Common myeloid progenitor, CD34-positive (primary cell): ENCODE data around the gene NHERF2.

Experiments used
- CTCF ChIA-PET: fragments of 350-600 bp; sonication (Branson Sonifier 250); formaldehyde crosslinking; loops from one replicate; lab custom pipeline; 2021; ENCODE audit warnings: antibody characterized with exemption; lab: Charles Lee
- POLR2A ChIA-PET: fragments of 350-600 bp; sonication (Branson Sonifier 250); formaldehyde crosslinking; loops from one replicate; lab custom pipeline; 2021; ENCODE audit warnings: antibody characterized with exemption; lab: Charles Lee
- DNase-seq, 3 donors: peaks; one replicate each; pipeline versions ENCODE4 v3.0.0 to v3.0.0-alpha.2; 2013
- H3K27ac ChIP-seq, 2 experiments: 1 replicate in 1 of 2; 2 replicates in 1 of 2; pipeline ENCODE4 v1.7.0; 2013; ENCODE audit warnings: inconsistent platforms in 2 of 2, low read length in 2 of 2, mild to moderate bottlenecking in 2 of 2, low read depth in 1 of 2, moderate library complexity in 1 of 2; ENCODE audit not compliant: severe bottlenecking in 2 of 2, insufficient read depth in 1 of 2, poor library complexity in 1 of 2
- H3K27me3 ChIP-seq, 5 experiments: replicated peaks in 2 of 5; 1 replicate in 3 of 5; 2 replicates in 2 of 5; pipeline versions ENCODE4 v1.6.1 to v1.7.0; 2013; ENCODE audit warnings: low read length in 4 of 5, mild to moderate bottlenecking in 2 of 5, moderate library complexity in 2 of 5, inconsistent platforms in 1 of 5; ENCODE audit not compliant: insufficient read depth in 5 of 5, control insufficient read depth in 4 of 5
- H3K36me3 ChIP-seq, 4 experiments: 1 replicate in 2 of 4; 2 replicates in 2 of 4; pipeline versions ENCODE4 v1.6.1 to v1.7.0; 2013; ENCODE audit warnings: low read length in 3 of 4, control low read depth in 1 of 4, mild to moderate bottlenecking in 1 of 4; ENCODE audit not compliant: control insufficient read depth in 4 of 4, insufficient read depth in 4 of 4
- H3K4me1 ChIP-seq, 4 experiments: 1 replicate in 3 of 4; 2 replicates in 1 of 4; pipeline versions ENCODE4 v1.6.1 to v1.7.1; 2013; ENCODE audit warnings: low read length in 3 of 4, mild to moderate bottlenecking in 3 of 4, control low read depth in 1 of 4, inconsistent platforms in 1 of 4, moderate library complexity in 1 of 4; ENCODE audit not compliant: control insufficient read depth in 4 of 4, insufficient read depth in 4 of 4; ENCODE audit errors: control extremely low read depth in 1 of 4
- H3K4me3 ChIP-seq, 7 experiments: 1 replicate in 4 of 7; 2 replicates in 3 of 7; pipeline versions ENCODE4 v1.5.1 to v1.7.0; 2013; ENCODE audit warnings: mild to moderate bottlenecking in 7 of 7, low read length in 6 of 7, moderate library complexity in 6 of 7, inconsistent platforms in 2 of 7, low read depth in 2 of 7, control low read depth in 1 of 7; ENCODE audit not compliant: insufficient read depth in 4 of 7, control insufficient read depth in 1 of 7; ENCODE audit errors: extremely low read depth in 1 of 7
- H3K9me3 ChIP-seq, 5 experiments: 1 replicate in 4 of 5; 2 replicates in 1 of 5; pipeline versions ENCODE4 v1.6.1 to v1.7.1; 2013; ENCODE audit warnings: low read length in 4 of 5, mild to moderate bottlenecking in 2 of 5, inconsistent platforms in 1 of 5, low read depth in 1 of 5, moderate library complexity in 1 of 5; ENCODE audit not compliant: control insufficient read depth in 4 of 5, insufficient read depth in 2 of 5; ENCODE audit errors: control extremely low read depth in 1 of 5
- whole genome bisulfite sequencing: methylation state at CpG from one replicate; pipeline ENCODE4 v1.1.5; 2013; ENCODE audit not compliant: insufficient coverage; 5-methylcytosine and 5-hydroxymethylcytosine counted together

The NHERF2 gene

GRCh38 chr16:2079311-2079800 is 52.7 kb downstream of the NHERF2 start:
- H3K4me1 ChIP-seq, result no peaks in the 10 kb centered on the region
- WGBS, result 96% methylated on average over 30 of the region's 30 CpGs
- no peaks in the 10 kb centered on the region for H3K9me3 ChIP-seq
- CTCF ChIA-PET, result interaction anchor here (0.5 to 2.1 kb wide), 3 partner anchors 23 to 73 kb away, joined by 3 to 5 read pairs (median 4); no protein-coding TSS in a partner anchor
- peaks cover 7 to 81% (median 55%) of the 10 kb centered on the region in 4 experiments for H3K36me3 ChIP-seq
- H3K27me3 ChIP-seq, result no peaks in the 10 kb centered on the region
- no peak overlapping the region for H3K27ac ChIP-seq
- POLR2A ChIA-PET, result no interaction called here
- H3K4me3 ChIP-seq, result no peak overlapping the region
- no peak for DNase-seq

GRCh38 chr16:2079991-2080390 is 53.3 kb downstream of the NHERF2 start:
- no peaks in the 10 kb centered on the region for H3K27me3 ChIP-seq
- no peaks in the 10 kb centered on the region for H3K4me1 ChIP-seq
- no peak overlapping the region for H3K27ac ChIP-seq
- DNase-seq, result no peak
- H3K4me3 ChIP-seq, result no peak overlapping the region
- H3K9me3 ChIP-seq, result no peaks in the 10 kb centered on the region
- 92% methylated on average over 13 of the region's 16 CpGs for WGBS
- CTCF ChIA-PET, result interaction anchor here (0.5 to 2.1 kb wide), 3 partner anchors 24 to 72 kb away, joined by 3 to 5 read pairs (median 4); no protein-coding TSS in a partner anchor
- H3K36me3 ChIP-seq, result peaks cover 7 to 86% (median 54%) of the 10 kb centered on the region in 4 experiments
- POLR2A ChIA-PET, result no interaction called here

GRCh38 chr16:2081201-2082084 is 54.7 kb downstream of the NHERF2 start:
- Histone ChIP-seq H3K27me3 (no peaks in the 10 kb centered on the region), H3K27ac (no peak overlapping the region), H3K4me3 (no peak overlapping the region), H3K4me1 (no peaks in the 10 kb centered on the region), H3K9me3 (no peaks in the 10 kb centered on the region), H3K36me3 (peaks cover 7 to 89% (median 54%) of the 10 kb centered on the region in 4 experiments)
- 97% methylated on average over 33 of the region's 35 CpGs for WGBS
- ChIA-PET CTCF (interaction anchor here (1.3 kb wide), 1 partner anchor 26 kb away, joined by 3 read pairs; no protein-coding TSS in a partner anchor), POLR2A (interaction anchor here (1.3 kb wide), 1 partner anchor 74 kb away, joined by 4 read pairs; the partner anchor contains the start of gene TRAF7)
- no peak for DNase-seq

- WGBS, result 96% methylated on average over 30 of the region's 32 CpGs
- H3K4me3 ChIP-seq, result no peak overlapping the region
- H3K9me3 ChIP-seq, result no peaks in the 10 kb centered on the region
- no peak for DNase-seq
- no peaks in the 10 kb centered on the region for H3K4me1 ChIP-seq
- POLR2A ChIA-PET, result interaction anchor here (1.3 kb wide), 1 partner anchor 73 kb away, joined by 4 read pairs; the partner anchor contains the start of gene TRAF7
- no peaks in the 10 kb centered on the region for H3K27me3 ChIP-seq
- CTCF ChIA-PET, result interaction anchor here (1.3 to 1.5 kb wide), 2 partner anchors 10 to 27 kb away, joined by 3 read pairs; no protein-coding TSS in a partner anchor
- no peak overlapping the region for H3K27ac ChIP-seq
- H3K36me3 ChIP-seq, result peaks cover 5 to 90% (median 54%) of the 10 kb centered on the region in 4 experiments
Measured at GRCh38 chr16:2082171-2082982, 55.7 kb downstream of the NHERF2 start.

- CTCF ChIA-PET, result interaction anchor here (1.3 to 1.5 kb wide), 2 partner anchors 10 to 28 kb away, joined by 3 read pairs; no protein-coding TSS in a partner anchor
- Histone ChIP-seq H3K4me1 (no peaks in the 10 kb centered on the region), H3K9me3 (no peaks in the 10 kb centered on the region), H3K27me3 (no peaks in the 10 kb centered on the region), H3K4me3 (no peak overlapping the region), H3K36me3 (peaks cover 5 to 93% (median 55%) of the 10 kb centered on the region in 4 experiments), H3K27ac (no peak overlapping the region)
- WGBS, result 88% methylated on average over 15 of the region's 16 CpGs
- DNase-seq, result no peak
- POLR2A ChIA-PET, result interaction anchor here (1.3 kb wide), 1 partner anchor 73 kb away, joined by 4 read pairs; the partner anchor contains the start of gene TRAF7
Measured at GRCh38 chr16:2082983-2083364, 56.3 kb downstream of the NHERF2 start.

- 96% methylated on average over 18 of the region's 19 CpGs for WGBS
- no peaks in the 10 kb centered on the region for H3K27me3 ChIP-seq
- no peak for DNase-seq
- no peaks in the 10 kb centered on the region for H3K9me3 ChIP-seq
- H3K36me3 ChIP-seq, result peaks cover 5 to 94% (median 57%) of the 10 kb centered on the region in 4 experiments
- H3K4me1 ChIP-seq, result no peaks in the 10 kb centered on the region
- ChIA-PET POLR2A (no interaction called here), CTCF (interaction anchor here (1.5 kb wide), 1 partner anchor 11 kb away, joined by 3 read pairs; no protein-coding TSS in a partner anchor)
- H3K4me3 ChIP-seq, result no peak overlapping the region
- no peak overlapping the region for H3K27ac ChIP-seq
Measured at GRCh38 chr16:2083409-2083808, 56.7 kb downstream of the NHERF2 start.
